ENCODE data around the gene TRIM28.

GRCh38 chr19:58557221-58558065, 13.6 kb downstream of the TRIM28 start:
- TF ChIP-seq ZFP3 (CRISPR knock-in tag; IDR thresholded peaks at IDR 0.05), result no peak
- TF ChIP-seq ISL1 (CRISPR knock-in tag; IDR thresholded peaks at IDR 0.05), result no peak
- TF ChIP-seq TCF4 (CRISPR knock-in tag; IDR thresholded peaks at IDR 0.05; ENCODE audit: borderline replicate concordance), result no peak
- TF ChIP-seq PPARA (CRISPR knock-in tag; IDR thresholded peaks at IDR 0.05; ENCODE audit: borderline replicate concordance), result no peak

Measured in SK-N-SH treated with all-trans-retinoic acid at 6 μM for 48 hours (cell line).